ENCODE results near the gene OR52I1.

Gene OR52I1

GRCh38 chr11:4610258-4610935 lies 16.6 kb downstream of the OR52I1 start:
- no peak overlapping the region for H3K27ac ChIP-seq

GRCh38 chr11:4611986-4612385 lies 18.1 kb downstream of the OR52I1 start:
- TF ChIP-seq ZFX (IDR thresholded peaks at IDR 0.05; ENCODE audit: borderline replicate concordance) (no peak), CTCF (IDR thresholded peaks at IDR 0.05) (no peak)
- no peak overlapping the region for H3K27ac ChIP-seq

More at GRCh38 chr11:4610258-4610935, 16.6 kb downstream of the OR52I1 start:
- no peak for TF ChIP-seq CTCF (IDR thresholded peaks at IDR 0.05)
- no peak for TF ChIP-seq ZFX (IDR thresholded peaks at IDR 0.05; ENCODE audit: borderline replicate concordance)

DNA sequence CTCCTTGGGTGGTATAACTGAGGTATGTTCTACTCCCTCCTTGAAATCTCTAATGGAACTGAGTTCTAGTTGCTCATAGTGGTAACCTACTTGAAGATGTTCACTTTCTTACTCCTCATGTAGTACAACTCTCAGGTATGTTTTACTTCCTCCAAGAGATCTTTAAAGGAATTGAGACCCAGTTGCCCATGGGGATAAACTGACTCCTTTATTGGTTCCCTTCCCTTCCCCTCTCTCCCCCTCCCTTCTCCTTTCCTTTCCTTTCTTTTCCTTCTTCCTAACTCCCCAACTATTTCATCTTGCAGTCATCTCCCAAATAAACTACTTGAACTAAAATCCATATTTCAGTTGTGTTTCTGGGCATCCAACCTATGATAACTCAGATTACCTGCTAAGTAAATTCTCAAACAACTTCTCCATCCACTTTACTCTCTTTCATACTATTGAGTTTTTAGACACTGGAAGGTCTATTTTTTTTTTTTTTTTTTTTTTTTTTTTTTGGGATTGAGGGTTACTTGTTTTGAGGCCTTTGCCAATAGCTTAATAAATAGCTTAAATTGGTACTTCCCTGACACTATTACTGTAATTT lies 22.1 kb downstream of the OR52I1 start:
- TF ChIP-seq ZFX (IDR thresholded peaks at IDR 0.05; ENCODE audit: borderline replicate concordance) (no peak), CTCF (IDR thresholded peaks at IDR 0.05) (no peak)
- no peak overlapping the region for H3K27ac ChIP-seq

- TF ChIP-seq CTCF (IDR thresholded peaks at IDR 0.05) (no peak), ZFX (IDR thresholded peaks at IDR 0.05; ENCODE audit: borderline replicate concordance) (no peak)
- H3K27ac ChIP-seq = no peak overlapping the region
Observed at GRCh38 chr11:4619514-4619913, 25.7 kb downstream of the OR52I1 start.

- TF ChIP-seq ZFX (IDR thresholded peaks at IDR 0.05; ENCODE audit: borderline replicate concordance) (no peak), CTCF (IDR thresholded peaks at IDR 0.05) (peak; percentile 73)
- H3K27ac ChIP-seq = no peak overlapping the region
Observed at GRCh38 chr11:4626207-4627099, 32.6 kb downstream of the OR52I1 start.

DNA sequence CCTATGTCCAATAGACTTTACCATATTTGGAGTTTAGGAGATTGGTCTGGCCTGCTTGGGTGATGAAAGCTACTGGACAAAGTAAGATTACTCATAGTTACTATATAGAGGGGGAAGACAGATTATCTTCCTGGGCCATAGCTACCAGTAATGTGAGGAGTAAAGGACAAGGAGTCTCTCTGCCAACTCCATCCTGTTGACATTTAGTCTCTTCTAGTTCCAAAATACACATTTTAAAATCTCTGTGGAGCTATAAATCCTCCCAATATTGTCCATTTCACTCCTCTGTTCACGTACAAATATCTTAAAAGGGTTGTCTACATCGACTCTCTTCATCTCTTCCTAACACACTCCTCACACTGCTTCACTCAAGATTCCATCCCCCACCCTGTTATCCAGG lies 42.3 kb downstream of the OR52I1 start:
- no peak for TF ChIP-seq ZFX (IDR thresholded peaks at IDR 0.05; ENCODE audit: borderline replicate concordance)
- TF ChIP-seq CTCF (IDR thresholded peaks at IDR 0.05) = no peak
- H3K27ac ChIP-seq = no peak overlapping the region
